Measurements from ENCODE around the gene CELA3B.
"Not testable (repeated sequence)": the region's sequence is repeated elsewhere in the genome, so short reads cannot be mapped to it uniquely, and the experiment has no call there.

Gene CELA3B

DNA sequence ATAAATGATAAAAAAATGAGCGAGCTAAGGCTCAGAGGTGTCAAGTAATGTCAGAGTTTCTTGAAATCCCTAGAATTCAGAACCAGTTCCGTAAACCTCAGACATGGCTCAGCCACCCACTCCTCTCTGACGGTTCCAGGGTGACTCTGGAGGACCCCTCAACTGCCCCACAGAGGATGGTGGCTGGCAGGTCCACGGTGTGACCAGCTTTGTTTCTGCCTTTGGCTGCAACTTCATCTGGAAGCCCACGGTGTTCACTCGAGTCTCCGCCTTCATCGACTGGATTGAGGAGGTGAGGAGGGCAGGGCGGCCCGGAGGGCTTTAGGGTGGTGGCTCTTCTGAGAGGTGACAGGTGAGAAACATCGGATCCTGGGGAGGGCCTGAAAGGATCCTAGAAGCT, 32.7 kb downstream of the CELA3B start:
- not testable (repeated sequence) for H3K4me1 ChIP-seq (ENCODE audit: control insufficient read depth, insufficient read depth, low read length); H3K36me3 ChIP-seq (ENCODE audit: control insufficient read depth, insufficient read depth, low read length); H3K9me3 ChIP-seq (ENCODE audit: control insufficient read depth, low read length); H3K4me3 ChIP-seq (ENCODE audit: low read length); H3K9ac ChIP-seq (ENCODE audit: low read length); H3K27me3 ChIP-seq (ENCODE audit: control insufficient read depth, insufficient read depth, low read length)

DNA sequence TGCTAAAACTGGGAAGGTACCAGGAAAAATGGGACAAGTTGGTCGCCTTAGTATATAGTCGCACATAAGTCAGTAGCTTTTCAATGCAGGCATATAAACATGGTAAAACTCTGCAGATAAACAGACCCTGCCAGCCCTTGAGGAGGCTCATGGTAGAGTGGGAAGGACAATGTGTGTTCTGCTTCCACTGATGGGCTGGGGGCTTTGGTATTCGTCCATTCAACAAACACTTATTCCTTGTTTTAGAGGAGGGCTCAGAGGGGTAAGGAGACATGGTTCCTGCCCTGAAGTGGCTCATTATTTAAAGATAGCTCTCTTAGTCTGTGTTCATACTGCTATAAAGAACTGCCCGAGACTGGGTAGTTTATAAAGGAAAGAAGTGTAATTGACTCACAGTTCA, 35.9 kb downstream of the CELA3B start:
- H3K9ac ChIP-seq (ENCODE audit: low read length), result not testable (repeated sequence)

DNA sequence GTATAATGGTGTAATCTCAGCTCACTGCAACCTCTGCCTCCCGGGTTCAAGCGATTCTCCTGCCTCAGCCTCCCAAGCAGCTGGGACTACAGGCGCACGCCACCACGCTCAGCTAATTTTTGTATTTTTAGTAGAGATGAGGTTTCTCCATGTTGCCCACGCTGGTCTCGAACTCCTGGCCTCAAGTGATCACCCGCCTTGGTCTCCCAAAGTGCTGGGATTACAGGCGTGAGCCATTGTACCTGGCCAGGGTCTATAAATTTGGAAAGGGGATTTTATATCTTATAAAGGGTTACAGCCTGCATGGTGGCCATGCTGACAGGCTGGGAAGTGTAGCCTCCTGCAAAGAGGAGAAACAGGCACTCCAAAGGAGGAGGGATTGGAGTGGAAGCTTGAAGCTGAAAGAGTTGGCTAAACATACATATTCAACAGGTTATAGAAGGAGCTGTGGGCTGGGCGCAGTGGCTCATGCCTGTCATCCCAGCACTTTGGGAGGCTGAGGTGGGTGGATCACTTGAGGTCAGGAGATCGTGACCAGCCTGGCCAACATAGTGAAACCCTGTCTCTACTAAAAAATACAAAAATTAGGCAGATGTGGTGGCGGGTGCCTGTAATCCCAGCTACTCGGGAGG, 37.9 kb downstream of the CELA3B start:
- H3K4me3 ChIP-seq (ENCODE audit: low read length); H3K9me3 ChIP-seq (ENCODE audit: control insufficient read depth, low read length); H3K9ac ChIP-seq (ENCODE audit: low read length); H3K27me3 ChIP-seq (ENCODE audit: control insufficient read depth, insufficient read depth, low read length); H3K36me3 ChIP-seq (ENCODE audit: control insufficient read depth, insufficient read depth, low read length); H3K4me1 ChIP-seq (ENCODE audit: control insufficient read depth, insufficient read depth, low read length): not testable (repeated sequence)

More for the DNA sequence above, 35.9 kb downstream of the CELA3B start:
- H3K9me3 ChIP-seq (ENCODE audit: control insufficient read depth, low read length); H3K4me3 ChIP-seq (ENCODE audit: low read length); H3K27me3 ChIP-seq (ENCODE audit: control insufficient read depth, insufficient read depth, low read length); H3K4me1 ChIP-seq (ENCODE audit: control insufficient read depth, insufficient read depth, low read length); H3K36me3 ChIP-seq (ENCODE audit: control insufficient read depth, insufficient read depth, low read length): not testable (repeated sequence)

DNA sequence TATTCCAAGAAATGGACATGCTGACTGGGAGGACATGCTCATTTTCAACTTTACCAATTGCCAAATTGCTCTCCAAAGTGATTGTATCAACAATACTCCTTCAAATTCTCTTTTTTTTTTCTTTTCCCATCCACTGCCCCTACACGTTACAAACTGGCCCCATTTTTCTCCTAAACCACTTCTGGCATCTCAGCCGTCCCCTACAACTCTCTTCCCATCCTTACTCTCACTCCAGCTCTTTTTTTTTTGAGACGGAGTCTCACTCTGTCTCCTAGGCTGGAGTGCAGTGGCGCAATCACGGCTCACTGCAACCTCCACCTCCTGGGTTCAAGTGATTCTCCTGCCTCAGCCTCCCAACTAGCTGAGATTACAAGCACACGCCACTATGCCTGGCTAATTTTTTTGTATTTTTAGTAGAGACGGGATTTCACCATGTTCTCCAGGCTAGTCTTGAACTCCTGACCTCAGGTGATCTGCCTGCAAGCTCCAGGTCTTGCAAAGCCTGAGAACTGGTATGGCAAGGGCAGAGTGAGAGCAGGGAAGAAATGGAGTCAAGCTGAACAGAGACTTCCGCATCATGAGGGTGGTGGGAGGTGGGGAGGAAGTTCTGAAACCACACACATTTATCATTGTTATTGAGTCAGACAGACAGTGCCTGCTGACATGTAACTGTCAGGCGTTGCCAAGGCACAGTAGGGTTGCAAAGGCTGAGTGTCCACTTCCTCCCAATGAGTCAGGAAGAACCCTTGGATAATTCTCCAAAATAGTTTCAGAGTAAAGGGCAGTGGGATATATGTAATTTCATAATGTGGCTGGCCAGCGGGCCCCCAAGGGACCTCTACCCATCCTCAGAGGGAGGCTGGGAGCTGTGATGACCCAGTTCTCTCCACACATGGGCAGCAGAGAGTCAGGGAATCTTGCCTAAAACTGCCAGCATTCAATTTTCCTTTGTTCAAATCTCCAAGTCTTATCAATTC, 42.0 kb downstream of the CELA3B start:
- H3K4me1 ChIP-seq (ENCODE audit: control insufficient read depth, insufficient read depth, low read length), result peaks cover 4% of the 10 kb centered on the region
- H3K4me3 ChIP-seq (ENCODE audit: low read length), result no peak overlapping the region
- H3K9me3 ChIP-seq (ENCODE audit: control insufficient read depth, low read length), result no peaks in the 10 kb centered on the region
- no peaks in the 10 kb centered on the region for H3K27me3 ChIP-seq (ENCODE audit: control insufficient read depth, insufficient read depth, low read length)
- no peak overlapping the region for H3K9ac ChIP-seq (ENCODE audit: low read length)
- no peaks in the 10 kb centered on the region for H3K36me3 ChIP-seq (ENCODE audit: control insufficient read depth, insufficient read depth, low read length)

DNA sequence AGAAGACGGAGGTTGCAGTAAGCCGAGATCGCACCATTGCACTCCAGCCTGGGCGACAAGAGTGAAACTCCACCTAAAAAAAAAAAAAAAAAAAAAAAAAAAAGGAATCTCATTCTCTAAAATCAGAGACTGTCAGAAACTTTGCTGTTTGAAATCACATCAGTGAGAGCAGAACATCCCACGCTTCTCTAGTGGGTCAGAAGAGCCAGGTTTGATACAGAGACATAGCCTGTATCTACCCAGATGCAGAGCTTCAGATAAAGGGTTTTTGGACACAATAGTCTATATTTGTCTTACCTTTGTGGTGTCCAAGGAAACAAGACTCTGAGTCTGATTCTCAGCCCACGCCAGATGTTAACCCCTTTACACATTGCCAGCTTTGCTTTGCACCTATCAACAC, 44.2 kb downstream of the CELA3B start:
- no peak overlapping the region for H3K9ac ChIP-seq (ENCODE audit: low read length)

DNA sequence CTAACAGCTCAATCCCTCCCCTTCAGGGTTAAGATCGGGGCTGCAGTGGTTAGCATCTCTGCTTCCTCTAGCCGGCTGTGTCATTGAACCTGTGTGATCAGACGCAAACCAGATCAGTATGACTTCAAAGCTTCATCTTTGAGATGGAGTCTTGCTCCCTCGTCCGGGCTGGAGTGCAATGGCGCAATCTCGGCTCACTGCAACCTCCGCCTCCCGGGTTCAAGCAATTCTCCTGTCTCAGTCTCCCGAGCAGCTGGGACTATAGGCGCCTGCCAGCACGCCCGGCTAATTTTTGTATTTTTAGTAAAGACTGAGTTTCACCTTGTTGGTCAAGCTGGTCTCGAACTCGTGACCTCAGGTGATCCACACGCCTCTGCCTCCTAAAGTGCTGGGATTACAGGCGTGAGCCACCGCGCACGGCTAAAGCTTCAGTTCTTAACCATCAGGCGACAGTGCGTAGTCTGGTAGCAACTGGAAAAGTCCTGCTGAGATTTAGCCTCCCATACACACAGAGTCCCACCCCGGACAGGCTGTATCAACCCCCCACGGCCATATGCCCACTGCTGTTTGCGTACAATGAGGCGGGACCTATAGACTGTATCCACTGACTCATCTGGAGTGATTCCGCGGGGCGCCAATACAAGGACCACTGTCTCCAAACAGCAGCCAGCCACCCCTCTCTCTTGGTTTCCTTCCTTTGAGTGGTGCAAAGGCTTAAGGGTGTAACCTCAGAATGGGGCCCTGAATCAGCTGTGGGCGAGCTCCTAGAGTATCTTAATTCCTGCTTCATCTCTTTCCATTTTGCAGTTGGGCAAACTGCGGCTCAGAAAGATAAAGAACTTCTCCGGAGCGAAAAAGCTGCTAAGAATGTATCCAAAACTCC, 47.9 kb downstream of the CELA3B start:
- H3K9ac ChIP-seq (ENCODE audit: low read length), result peak overlapping the region; percentile 98
- no peaks in the 10 kb centered on the region for H3K9me3 ChIP-seq (ENCODE audit: control insufficient read depth, low read length)
- H3K4me3 ChIP-seq (ENCODE audit: low read length), result peak overlapping the region; percentile 64
- no peaks in the 10 kb centered on the region for H3K4me1 ChIP-seq (ENCODE audit: control insufficient read depth, insufficient read depth, low read length)
- no peaks in the 10 kb centered on the region for H3K27me3 ChIP-seq (ENCODE audit: control insufficient read depth, insufficient read depth, low read length)
- no peaks in the 10 kb centered on the region for H3K36me3 ChIP-seq (ENCODE audit: control insufficient read depth, insufficient read depth, low read length)

More for the DNA sequence above, 44.2 kb downstream of the CELA3B start:
- Histone ChIP-seq H3K4me3 (ENCODE audit: low read length) (no peak overlapping the region), H3K9me3 (ENCODE audit: control insufficient read depth, low read length) (no peaks in the 10 kb centered on the region), H3K36me3 (ENCODE audit: control insufficient read depth, insufficient read depth, low read length) (no peaks in the 10 kb centered on the region), H3K27me3 (ENCODE audit: control insufficient read depth, insufficient read depth, low read length) (no peaks in the 10 kb centered on the region), H3K4me1 (ENCODE audit: control insufficient read depth, insufficient read depth, low read length) (peaks cover 4% of the 10 kb centered on the region)

DNA sequence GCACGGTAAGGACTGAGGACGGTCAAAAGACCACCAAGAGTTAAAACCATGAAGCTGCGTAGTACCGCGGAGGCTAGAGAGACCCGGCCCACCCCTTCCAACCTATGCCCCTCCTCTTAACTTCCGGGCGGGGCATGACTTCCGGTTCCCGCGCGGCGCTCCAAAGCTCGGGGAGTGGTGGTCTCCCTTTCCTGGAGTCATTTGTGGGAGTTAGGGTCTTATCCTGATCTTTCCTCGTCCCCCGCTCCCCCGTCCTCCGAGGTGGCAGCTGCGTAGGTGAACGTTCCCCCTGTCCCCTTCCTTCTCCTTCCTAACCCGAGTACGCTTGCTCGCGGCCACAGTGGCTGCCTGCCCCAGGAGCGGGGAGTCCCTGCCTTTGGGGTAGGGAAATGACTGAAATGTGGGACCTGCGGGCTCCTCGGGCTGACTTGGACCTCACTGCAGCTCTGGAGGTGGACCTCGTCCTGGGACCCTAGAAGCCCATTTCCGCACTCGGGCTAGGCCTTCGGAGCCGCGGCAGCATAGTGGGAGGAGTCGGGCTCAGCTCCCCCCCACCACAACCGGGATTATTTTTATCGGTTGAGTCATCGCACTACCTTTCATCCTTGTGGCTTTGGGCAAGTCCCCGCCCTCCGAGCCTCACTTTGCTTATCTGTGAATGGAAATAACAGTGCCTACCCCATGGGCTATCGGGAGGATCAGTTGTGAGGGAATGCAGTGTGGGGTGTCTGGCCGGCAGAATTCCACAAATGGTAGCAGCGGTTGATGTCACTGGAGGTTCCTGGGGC, 48.7 kb downstream of the CELA3B start:
- Histone ChIP-seq H3K4me3 (ENCODE audit: low read length) (peak overlapping the region; percentile 64), H3K9me3 (ENCODE audit: control insufficient read depth, low read length) (no peaks in the 10 kb centered on the region), H3K36me3 (ENCODE audit: control insufficient read depth, insufficient read depth, low read length) (no peaks in the 10 kb centered on the region), H3K9ac (ENCODE audit: low read length) (peak overlapping the region; percentile 98), H3K4me1 (ENCODE audit: control insufficient read depth, insufficient read depth, low read length) (no peaks in the 10 kb centered on the region), H3K27me3 (ENCODE audit: control insufficient read depth, insufficient read depth, low read length) (no peaks in the 10 kb centered on the region)

DNA sequence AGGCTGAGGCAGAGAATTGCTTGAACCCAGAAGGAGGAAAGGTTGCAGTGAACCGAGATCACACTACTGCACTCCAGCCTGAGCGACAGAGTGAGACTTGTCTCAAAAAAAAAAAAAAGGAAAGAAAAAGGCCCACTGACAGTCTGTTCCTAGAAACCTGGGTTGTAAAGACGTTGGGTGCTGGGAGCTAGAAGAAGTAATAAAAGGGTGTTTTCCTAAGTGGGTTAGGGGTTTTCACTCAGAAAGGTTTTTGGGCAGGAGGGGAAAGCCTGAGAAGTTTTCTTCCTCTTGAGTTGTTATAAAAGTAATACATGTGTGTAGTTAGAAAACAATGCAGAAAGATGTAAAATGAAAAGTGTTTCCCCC, 50.1 kb downstream of the CELA3B start:
- Histone ChIP-seq H3K9ac (ENCODE audit: low read length) (no peak overlapping the region), H3K9me3 (ENCODE audit: control insufficient read depth, low read length) (no peaks in the 10 kb centered on the region), H3K4me1 (ENCODE audit: control insufficient read depth, insufficient read depth, low read length) (peaks cover 9% of the 10 kb centered on the region), H3K4me3 (ENCODE audit: low read length) (no peak overlapping the region), H3K36me3 (ENCODE audit: control insufficient read depth, insufficient read depth, low read length) (no peaks in the 10 kb centered on the region), H3K27me3 (ENCODE audit: control insufficient read depth, insufficient read depth, low read length) (no peaks in the 10 kb centered on the region)

DNA sequence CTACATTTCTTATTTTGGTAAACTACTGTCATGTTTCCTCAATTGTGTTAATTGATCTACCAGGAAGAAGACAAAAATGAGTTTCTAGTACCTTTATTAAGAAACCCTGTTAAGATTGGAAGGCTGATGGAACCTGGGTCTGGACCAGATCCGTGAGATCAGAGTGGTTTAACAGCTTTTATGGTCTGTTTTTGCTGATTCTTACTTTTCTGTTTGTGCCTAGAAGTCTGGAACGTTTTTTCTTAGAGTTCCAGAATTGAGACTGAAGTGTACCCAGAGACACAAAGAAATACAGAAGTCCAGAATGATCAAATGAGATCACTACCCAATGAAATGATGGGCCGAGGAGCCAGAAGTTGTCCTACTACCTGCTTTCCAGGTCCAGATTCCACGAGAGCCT, 53.2 kb downstream of the CELA3B start:
- Histone ChIP-seq H3K9ac (ENCODE audit: low read length) (no peak overlapping the region), H3K9me3 (ENCODE audit: control insufficient read depth, low read length) (no peaks in the 10 kb centered on the region), H3K36me3 (ENCODE audit: control insufficient read depth, insufficient read depth, low read length) (no peaks in the 10 kb centered on the region), H3K4me1 (ENCODE audit: control insufficient read depth, insufficient read depth, low read length) (peaks cover 10% of the 10 kb centered on the region), H3K27me3 (ENCODE audit: control insufficient read depth, insufficient read depth, low read length) (no peaks in the 10 kb centered on the region), H3K4me3 (ENCODE audit: low read length) (no peak overlapping the region)

DNA sequence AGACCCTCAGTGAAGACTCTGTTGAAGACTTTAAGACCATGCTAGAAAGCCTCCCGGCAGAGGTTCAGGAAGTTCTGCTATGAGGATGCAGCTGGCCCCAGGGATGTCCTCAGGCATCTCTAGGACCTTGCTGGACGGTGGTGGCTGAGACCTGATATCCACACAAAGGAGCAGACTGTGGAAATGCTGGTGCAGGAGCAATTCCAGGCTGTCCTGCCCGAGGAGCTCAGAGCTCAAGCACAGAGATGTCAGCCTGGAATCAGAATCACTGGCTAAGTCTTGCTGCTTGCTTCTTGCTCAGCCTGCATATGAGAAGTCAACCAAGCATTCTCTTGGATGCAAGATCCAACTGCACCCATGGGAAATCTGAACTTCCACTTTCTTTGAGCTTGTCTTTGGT, 53.7 kb downstream of the CELA3B start:
- Histone ChIP-seq H3K9ac (ENCODE audit: low read length) (no peak overlapping the region), H3K27me3 (ENCODE audit: control insufficient read depth, insufficient read depth, low read length) (no peaks in the 10 kb centered on the region), H3K9me3 (ENCODE audit: control insufficient read depth, low read length) (no peaks in the 10 kb centered on the region), H3K36me3 (ENCODE audit: control insufficient read depth, insufficient read depth, low read length) (no peaks in the 10 kb centered on the region), H3K4me3 (ENCODE audit: low read length) (no peak overlapping the region), H3K4me1 (ENCODE audit: control insufficient read depth, insufficient read depth, low read length) (peaks cover 10% of the 10 kb centered on the region)

DNA sequence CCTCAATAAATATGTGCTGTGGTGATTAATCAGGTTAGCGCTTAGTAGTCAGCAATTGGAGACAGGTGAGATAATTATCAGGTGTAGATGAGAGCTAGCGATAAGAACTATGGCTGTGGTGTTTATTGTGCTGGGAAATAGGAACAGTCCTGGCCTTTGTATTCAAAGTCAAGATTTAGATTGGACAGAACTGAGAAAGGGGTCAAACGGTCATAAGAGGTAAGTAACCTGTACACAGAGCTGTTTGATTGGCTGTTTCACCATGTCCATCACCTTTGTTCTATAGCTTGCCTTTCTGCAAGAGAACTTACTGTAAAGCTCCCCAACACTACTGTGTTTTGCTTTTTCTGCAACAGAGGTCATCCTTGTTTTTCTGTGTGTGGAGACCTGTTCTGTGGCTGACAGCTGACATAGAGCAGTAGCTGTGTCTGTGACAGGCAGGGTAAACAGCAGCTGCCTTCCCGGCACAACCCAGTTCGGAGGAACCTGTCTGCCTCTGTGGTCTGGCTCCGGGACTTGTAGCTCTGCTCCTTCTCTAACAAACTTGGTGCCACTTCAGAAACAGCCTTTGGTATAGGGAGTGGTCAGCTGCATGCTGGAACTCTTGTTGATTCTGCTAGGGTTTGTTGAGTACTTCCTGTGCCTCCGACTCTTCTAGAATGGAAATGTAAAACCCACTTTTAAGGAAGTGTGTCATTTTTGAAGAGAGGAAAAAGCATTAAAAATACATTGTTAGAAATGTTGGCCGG, 54.6 kb downstream of the CELA3B start:
- Histone ChIP-seq H3K36me3 (ENCODE audit: control insufficient read depth, insufficient read depth, low read length) (no peaks in the 10 kb centered on the region), H3K4me1 (ENCODE audit: control insufficient read depth, insufficient read depth, low read length) (peaks cover 10% of the 10 kb centered on the region), H3K27me3 (ENCODE audit: control insufficient read depth, insufficient read depth, low read length) (no peaks in the 10 kb centered on the region), H3K9me3 (ENCODE audit: control insufficient read depth, low read length) (no peaks in the 10 kb centered on the region), H3K4me3 (ENCODE audit: low read length) (no peak overlapping the region), H3K9ac (ENCODE audit: low read length) (no peak overlapping the region)

Data from mucosa of stomach (tissue), 1 donor.